Gastrocnemius medialis (tissue), 4 donors: ENCODE measurements around the gene TCF12. TPM values are rescaled to one million over a fixed set of nuclear protein-coding genes. Genes with fewer than 3 reads are reported as not detected.

Source experiments
- ATAC-seq, 2 donors: fragments of 150-250 bp; one replicate each; pipeline ENCODE4 v1.9.1; 2016
- DNase-seq, 2 donors: peaks; one replicate each; pipeline ENCODE4 v3.0.0-alpha.2; 2019
- H3K27ac ChIP-seq, 4 donors: fragments of 200-600 bp; sonication (generic); 1 replicate in 1 of 4; 2 replicates in 3 of 4; pipeline ENCODE4 v1.5.1; 2016 to 2018; ENCODE audit warnings: mild to moderate bottlenecking in 2 of 4, moderate library complexity in 1 of 4
- H3K27me3 ChIP-seq, 3 donors: fragments of 200-600 bp; sonication (generic) in 2 of 3; 1 replicate in 1 of 3; 2 replicates in 2 of 3; pipeline versions ENCODE4 v1.5.1 to v1.6.0; 2016 to 2019; ENCODE audit warnings: mild to moderate bottlenecking in 1 of 3, moderate library complexity in 1 of 3
- H3K36me3 ChIP-seq, 2 donors: fragments of 200-600 bp; sonication (generic) in 1 of 2; one replicate each; pipeline ENCODE4 v1.5.1; 2017 to 2018
- H3K4me1 ChIP-seq, 2 donors: fragments of 200-600 bp; sonication (generic) in 1 of 2; one replicate each; pipeline ENCODE4 v1.5.1; 2016 to 2017; ENCODE audit warnings: mild to moderate bottlenecking in 2 of 2
- H3K4me3 ChIP-seq, 4 donors: fragments of 200-600 bp; sonication (generic) in 3 of 4; 1 replicate in 1 of 4; 2 replicates in 3 of 4; pipeline ENCODE4 v1.5.1; 2016 to 2019; ENCODE audit warnings: mild to moderate bottlenecking in 2 of 4
- H3K9me3 ChIP-seq, 3 donors: fragments of 200-600 bp; sonication (generic) in 2 of 3; 1 replicate in 1 of 3; 2 replicates in 2 of 3; pipeline ENCODE4 v1.5.1; 2016 to 2019
- POLR2A ChIP-seq, 2 donors: fragments of 450-650 bp; IDR thresholded peaks; one replicate each; pipeline ENCODE4 v1.6.1; 2017; ENCODE audit warnings: antibody characterized with exemption in 2 of 2, mild to moderate bottlenecking in 2 of 2, moderate library complexity in 2 of 2
- in situ Hi-C, 4 donors: fragments of 200-750 bp; cut with MboI; loops; one replicate each; pipeline versions ENCODE4 v1.15.0 to v1.8.0; 2017; ENCODE audit warnings: low sequenced_read_pairs in 4 of 4
- intact Hi-C: fragments of 100-400 bp; cut with DNase I; formaldehyde crosslinking; loops from one replicate; pipeline ENCODE4 v1.15.1; 2023; ENCODE audit warnings: low total_unique reads
- total RNA-seq, 4 donors: library from RNA; depleted of rRNA; stranded (reverse); fragments of >200 nt; gene quantifications; one replicate each; pipeline versions ENCODE4 v1.1.0 to v1.2.3, GENCODE V29; 2016
- TF ChIP-seq, protein P1 (sequence below), 5 experiments: fragments of 450-650 bp in 3 of 5; fragments of 200-600 bp in 2 of 5; sonication (generic) in 2 of 5; IDR thresholded peaks in 4 of 5; conservative IDR thresholded peaks in 1 of 5; 1 replicate in 4 of 5; 2 replicates in 1 of 5; pipeline ENCODE4 v1.5.1; 2016 to 2019; ENCODE audit warnings: antibody characterized with exemption in 5 of 5, mild to moderate bottlenecking in 3 of 5, moderate library complexity in 3 of 5

TCF12 gene
- total RNA-seq, 4 donors from 2014 or later, result 34.9 to 63.0 (median 51.4) TPM

DNA sequence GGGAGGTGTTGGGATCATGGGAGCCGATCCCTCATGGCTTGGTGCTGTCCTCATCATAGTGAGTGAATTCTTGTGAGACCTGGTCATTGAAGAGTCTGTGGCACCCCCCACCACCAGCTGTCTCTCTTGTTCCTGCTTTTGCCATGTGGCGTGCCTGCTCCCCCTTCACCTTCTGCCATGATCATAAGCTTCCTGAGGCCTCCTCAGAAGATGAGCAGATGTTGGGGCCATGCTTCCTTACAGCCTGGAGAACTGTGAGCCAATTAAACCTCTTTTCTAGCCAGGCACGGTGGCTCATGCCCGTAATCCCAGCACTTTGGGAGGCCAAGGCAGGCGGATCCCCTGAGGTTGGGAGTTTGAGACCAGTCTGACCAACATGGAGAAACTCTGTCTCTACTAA, 420.9 kb downstream of the TCF12 start:
- H3K27me3 ChIP-seq, result no peaks in the 10 kb centered on the region
- DNase-seq (no peak), ATAC-seq (no peak)
- no peak overlapping the region for H3K27ac ChIP-seq
- no peaks in the 10 kb centered on the region for H3K36me3 ChIP-seq
- in situ Hi-C loops, result no loop called here
- H3K4me3 ChIP-seq, result no peak overlapping the region
- no peaks in the 10 kb centered on the region for H3K4me1 ChIP-seq
- intact Hi-C loops, result no loop called here
- TF ChIP-seq, protein P1, sequence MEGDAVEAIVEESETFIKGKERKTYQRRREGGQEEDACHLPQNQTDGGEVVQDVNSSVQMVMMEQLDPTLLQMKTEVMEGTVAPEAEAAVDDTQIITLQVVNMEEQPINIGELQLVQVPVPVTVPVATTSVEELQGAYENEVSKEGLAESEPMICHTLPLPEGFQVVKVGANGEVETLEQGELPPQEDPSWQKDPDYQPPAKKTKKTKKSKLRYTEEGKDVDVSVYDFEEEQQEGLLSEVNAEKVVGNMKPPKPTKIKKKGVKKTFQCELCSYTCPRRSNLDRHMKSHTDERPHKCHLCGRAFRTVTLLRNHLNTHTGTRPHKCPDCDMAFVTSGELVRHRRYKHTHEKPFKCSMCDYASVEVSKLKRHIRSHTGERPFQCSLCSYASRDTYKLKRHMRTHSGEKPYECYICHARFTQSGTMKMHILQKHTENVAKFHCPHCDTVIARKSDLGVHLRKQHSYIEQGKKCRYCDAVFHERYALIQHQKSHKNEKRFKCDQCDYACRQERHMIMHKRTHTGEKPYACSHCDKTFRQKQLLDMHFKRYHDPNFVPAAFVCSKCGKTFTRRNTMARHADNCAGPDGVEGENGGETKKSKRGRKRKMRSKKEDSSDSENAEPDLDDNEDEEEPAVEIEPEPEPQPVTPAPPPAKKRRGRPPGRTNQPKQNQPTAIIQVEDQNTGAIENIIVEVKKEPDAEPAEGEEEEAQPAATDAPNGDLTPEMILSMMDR (IDR thresholded peaks at IDR 0.05 in 4 of 5, conservative IDR thresholded peaks at IDR 0.05 in 1 of 5), result no peak
- no peak for TF ChIP-seq POLR2A (IDR thresholded peaks at IDR 0.05)
- no peaks in the 10 kb centered on the region for H3K9me3 ChIP-seq

Other genes starting within 250 kb of the TCF12 start
- gene ZNF280D, start 185.1 kb upstream of the TCF12 start, total RNA-seq, result 10 to 100 TPM; 19.9 to 45.5 (median 23.4) TPM